Spleen (tissue), 7 donors: ENCODE data around the gene AGBL1.

Experiments used
- CTCF ChIP-seq, 11 experiments: fragments of 200-600 bp in 7 of 11; fragments of 450-650 bp in 4 of 11; sonication (generic) in 4 of 11; IDR thresholded peaks in 8 of 11; conservative IDR thresholded peaks in 3 of 11; 1 replicate in 7 of 11; 2 replicates in 4 of 11; pipeline versions ENCODE4 v1.4.0 to v1.8.0; 2016 to 2021; ENCODE audit warnings: antibody characterized with exemption in 11 of 11, inconsistent platforms in 4 of 11, mild to moderate bottlenecking in 1 of 11
- POLR2A ChIP-seq, 3 donors: fragments of 450-650 bp; IDR thresholded peaks; one replicate each; pipeline ENCODE4 v1.5.1; 2017; ENCODE audit warnings: antibody characterized with exemption in 3 of 3, mild to moderate bottlenecking in 1 of 3
- POLR2AphosphoS5 ChIP-seq, 3 donors: sonication (generic); formaldehyde crosslinking; IDR thresholded peaks; one replicate each; pipeline ENCODE4 v1.5.1; 2017; ENCODE audit warnings: antibody characterized with exemption in 3 of 3
- donor health status: DM: no; HTN: no; CAD: no; lungs with moderate emphysema.
- donor health status: DM: no; HTN: no; CAD: no.
- donor health status: DM: no; HTN: no; CAD: no.

DNA sequence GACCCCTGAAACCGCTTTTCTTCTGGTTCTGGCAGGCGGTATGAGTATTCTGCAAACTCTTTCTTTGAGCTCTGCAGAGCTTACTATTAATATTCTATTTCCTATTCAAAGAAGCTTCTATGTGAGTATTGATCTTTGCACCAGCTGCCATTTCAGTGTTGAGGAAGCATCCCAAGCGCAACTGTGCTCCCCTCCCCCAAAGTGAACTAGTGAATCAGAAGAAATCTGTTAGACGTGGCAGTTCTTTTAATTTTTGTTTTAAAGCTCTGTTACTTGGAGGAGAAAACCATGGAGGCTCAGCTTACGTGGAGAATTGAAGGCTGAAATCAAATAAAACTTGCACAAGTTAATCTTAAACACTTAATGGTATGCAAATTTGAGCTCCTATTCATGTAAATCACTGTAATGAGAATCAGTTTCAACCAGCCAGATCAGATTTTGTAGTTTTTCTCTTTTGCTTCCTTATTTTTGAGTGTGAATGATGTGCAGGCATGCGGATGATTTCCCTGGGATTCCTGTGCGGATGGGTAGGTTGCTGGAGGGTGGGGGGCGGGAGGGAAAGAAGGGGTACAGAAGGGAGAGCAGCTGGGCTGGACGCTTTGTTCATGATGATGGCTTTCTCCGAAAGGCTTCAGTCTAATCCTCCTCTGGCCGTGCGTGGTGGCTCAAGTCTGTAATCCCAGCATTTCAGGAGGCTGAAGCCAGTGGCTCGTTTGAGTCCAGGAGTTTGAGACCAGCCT is 16.1 kb upstream of the AGBL1 start:
- no peak for TF ChIP-seq CTCF (IDR thresholded peaks at IDR 0.05 in 8 of 11, conservative IDR thresholded peaks at IDR 0.05 in 3 of 11)
- no peak for TF ChIP-seq POLR2AphosphoS5 (IDR thresholded peaks at IDR 0.05)
- TF ChIP-seq POLR2A (IDR thresholded peaks at IDR 0.05) = no peak
